Ramos (cell line): ENCODE results near the gene TRAPPC2L.

Experiments
- in situ Hi-C: fragments of 300-500 bp; cut with MboI; formaldehyde crosslinking; loops from one replicate; pipeline ENCODE4 v1.14.3; 2022; ENCODE audit warnings: low sequenced_read_pairs; ENCODE audit not compliant: unreplicated experiment

TRAPPC2L gene

GRCh38 chr16:88856828-88857727 lies at the start of gene TRAPPC2L, which contains the start of gene GALNS:
Gene TRAPPC2L (plus strand): TSS chr16:88857127. CDS start chr16:88857151, 24 bp downstream.
Gene GALNS (minus strand): TSS chr16:88856947. CDS start chr16:88856877, 70 bp downstream.
- in situ Hi-C loops = no loop called here

- in situ Hi-C loops = no loop called here
These were observed 49.7 kb upstream of the TRAPPC2L start for GRCh38 chr16:88807142-88807625.

GRCh38 chr16:88807626-88808453 lies 49.1 kb upstream of the TRAPPC2L start:
- in situ Hi-C loops = no loop called here

- in situ Hi-C loops = no loop called here
These were observed 47.8 kb upstream of the TRAPPC2L start for GRCh38 chr16:88809068-88809675.

GRCh38 chr16:88809676-88810165 lies 47.2 kb upstream of the TRAPPC2L start:
- in situ Hi-C loops = loop anchor here (5.0 kb wide), 1 partner anchor 408 kb away; the partner anchor contains the start of gene ZNF778

- in situ Hi-C loops = loop anchor here (5.0 kb wide), 1 partner anchor 407 kb away; the partner anchor contains the start of gene ZNF778
These were observed 46.6 kb upstream of the TRAPPC2L start for GRCh38 chr16:88810166-88810911.

GRCh38 chr16:88810912-88811768 lies 45.8 kb upstream of the TRAPPC2L start:
- in situ Hi-C loops = loop anchor here (5.0 kb wide), 1 partner anchor 406 kb away; the partner anchor contains the start of gene ZNF778

GRCh38 chr16:88811769-88812512 lies 45.0 kb upstream of the TRAPPC2L start, which contains the start of gene APRT:
Gene APRT (minus strand): TSS chr16:88811928. CDS start chr16:88811899, 29 bp downstream.
- in situ Hi-C loops = loop anchor here (5.0 kb wide), 1 partner anchor 405 kb away; the partner anchor contains the start of gene ZNF778

GRCh38 chr16:88812513-88813268 lies 44.2 kb upstream of the TRAPPC2L start:
- in situ Hi-C loops = loop anchor here (5.0 kb wide), 1 partner anchor 405 kb away; the partner anchor contains the start of gene ZNF778

- in situ Hi-C loops = loop anchor here (5.0 kb wide), 1 partner anchor 404 kb away; the partner anchor contains the start of gene ZNF778
These were observed 43.4 kb upstream of the TRAPPC2L start for GRCh38 chr16:88813269-88814143.

GRCh38 chr16:88814144-88814502 lies 42.8 kb upstream of the TRAPPC2L start:
- in situ Hi-C loops = loop anchor here (5.0 kb wide), 1 partner anchor 403 kb away; the partner anchor contains the start of gene ZNF778

- in situ Hi-C loops = loop anchor here (5.0 kb wide), 1 partner anchor 352 kb away; no protein-coding TSS in a partner anchor
These were observed 41.7 kb upstream of the TRAPPC2L start for GRCh38 chr16:88815227-88815626.

GRCh38 chr16:88815901-88816589 lies 40.9 kb upstream of the TRAPPC2L start:
- in situ Hi-C loops = loop anchor here (5.0 kb wide), 1 partner anchor 351 kb away; no protein-coding TSS in a partner anchor

- in situ Hi-C loops = loop anchor here (5.0 kb wide), 1 partner anchor 350 kb away; no protein-coding TSS in a partner anchor
These were observed 40.0 kb upstream of the TRAPPC2L start for GRCh38 chr16:88816736-88817535.
